Measurements from ENCODE around the gene CAMK1.

- TF ChIP-seq CTCF (IDR thresholded peaks at IDR 0.05) (no peak), POLR2A (IDR thresholded peaks at IDR 0.05) (no peak), EP300 (IDR thresholded peaks at IDR 0.05) (no peak), POLR2AphosphoS5 (IDR thresholded peaks at IDR 0.05) (no peak)
Observed at GRCh38 chr3:9803494-9803893, 33.7 kb upstream of the CAMK1 start.
